ENCODE results near the gene MEF2A.

DNA sequence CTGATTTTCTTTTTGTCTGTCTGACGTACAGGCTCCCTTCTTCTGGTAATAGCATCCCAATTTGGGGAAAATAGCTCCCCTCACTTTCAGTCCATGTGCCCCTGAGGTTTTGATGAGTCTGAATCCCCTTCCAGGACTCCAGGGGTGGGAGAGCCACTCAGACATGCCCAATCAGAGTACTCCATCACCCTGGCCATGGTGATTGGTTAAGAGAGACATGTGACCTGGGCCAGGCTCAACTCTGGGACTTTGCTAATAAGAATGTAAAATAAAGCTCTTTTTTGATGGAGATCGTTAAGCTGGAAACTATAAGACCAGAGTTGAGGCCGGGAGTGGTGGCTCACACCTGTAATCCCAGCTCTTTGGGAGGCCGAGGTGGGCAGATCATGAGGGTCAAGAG, 9.2 kb upstream of the MEF2A start:
- no peak for TF ChIP-seq CTCF (IDR thresholded peaks at IDR 0.05)
- no peak for TF ChIP-seq POLR2A (IDR thresholded peaks at IDR 0.05)

All from thyroid gland (tissue), 4 donors.